Measurements from ENCODE around the gene SLC49A3. TPM values are rescaled to one million over a fixed set of nuclear protein-coding genes. Genes with fewer than 3 reads are reported as not detected.

SLC49A3 gene
- total and polyA plus RNA-seq, 2 of the 4 experiments (the other 2 are of a cell fraction): under 0.01 to 0.32 TPM

DNA sequence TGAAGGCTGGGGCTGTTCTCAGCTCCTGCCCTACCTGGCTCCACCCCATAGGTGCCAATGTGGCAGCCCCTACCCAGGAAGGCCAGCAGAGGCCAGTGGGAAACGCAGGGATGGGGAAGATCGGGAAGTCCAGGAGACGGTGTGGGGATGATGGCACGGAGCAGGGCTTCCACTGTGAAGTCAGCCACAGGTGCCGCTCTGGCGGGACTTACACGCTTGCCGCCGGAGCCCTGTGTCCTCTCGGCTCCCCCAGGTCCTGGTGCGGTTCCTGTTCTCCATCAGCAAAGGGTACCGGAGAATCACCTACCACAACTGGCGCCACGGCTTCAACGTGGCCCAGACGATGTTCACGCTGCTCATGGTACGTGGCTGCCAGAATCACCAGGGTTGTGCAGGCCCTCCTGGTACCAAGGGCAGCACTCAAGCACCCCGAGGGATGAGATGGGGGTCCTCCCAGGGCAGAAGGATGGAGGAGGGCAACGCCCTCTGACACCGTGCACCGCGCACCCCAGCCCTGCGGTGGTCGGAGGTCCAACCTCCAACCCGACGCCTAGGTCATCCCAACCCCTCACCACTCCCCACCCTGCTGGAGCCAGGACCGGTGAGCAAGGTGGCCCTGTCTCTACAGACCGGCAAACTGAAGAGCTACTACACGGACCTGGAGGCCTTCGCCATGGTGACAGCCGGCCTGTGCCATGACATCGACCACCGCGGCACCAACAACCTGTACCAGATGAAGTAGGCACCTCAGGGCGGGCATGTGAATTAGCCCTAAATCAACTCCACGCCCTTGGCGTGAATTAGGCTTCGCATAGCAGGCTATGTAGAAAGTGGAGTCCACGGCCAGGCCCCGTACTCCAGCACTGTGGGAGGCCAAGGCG is 26.8 kb downstream of the SLC49A3 start:
- no peaks in the 10 kb centered on the region for H3K79me1 ChIP-seq (ENCODE audit: low read depth in 1 of 2, low read length in 2 of 2)
- no TSS peak for BruUV-seq (replicated peaks)
- no peaks in the 10 kb centered on the region for H3K9me1 ChIP-seq (ENCODE audit: insufficient read depth, low read length)
- H2BK20ac ChIP-seq (ENCODE audit: low read depth, low read length): no peak overlapping the region
- H2BK120ac ChIP-seq (ENCODE audit: low read depth, low read length): no peak overlapping the region
- ChIA-PET POLR2A (ENCODE audit: unreplicated experiment) (interaction anchor here (0.6 kb wide), 1 partner anchor 66 kb away, joined by 7 read pairs; no protein-coding TSS in a partner anchor), CTCF (no interaction called here)
- TF ChIP-seq RAD21 (IDR thresholded peaks at IDR 0.05; ENCODE audit: low read length) (no peak), SMC3 (IDR thresholded peaks at IDR 0.05; ENCODE audit: low read depth, low read length) (no peak), USF2 (IDR thresholded peaks at IDR 0.05; ENCODE audit: low read depth, low read length) (no peak), RCOR1 (IDR thresholded peaks at IDR 0.05; ENCODE audit: insufficient replicate concordance, low read length) (no peak), MAZ (IDR thresholded peaks at IDR 0.05; ENCODE audit: borderline replicate concordance, low read depth, low read length) (no peak), POLR2A (IDR thresholded peaks at IDR 0.05; ENCODE audit: low read depth, low read length) (no peak), MAFK (IDR thresholded peaks at IDR 0.05; ENCODE audit: low read depth, low read length) (no peak), FOS (IDR thresholded peaks at IDR 0.05; ENCODE audit: low read depth, low read length) (no peak)
- intact Hi-C loops (cut with micrococcal nuclease): no loop called here
- no peak overlapping the region for H3K56ac ChIP-seq (ENCODE audit: extremely low read depth, insufficient read depth, low read length)
- H2AK5ac ChIP-seq (ENCODE audit: low read depth, low read length): no peak overlapping the region
- in situ Hi-C loops (cut with MboI; ENCODE audit: low sequenced_read_pairs): no loop called here
- H3K27me3 ChIP-seq (ENCODE audit: control insufficient read depth, insufficient read depth, low read length): peaks cover 4% of the 10 kb centered on the region; the same call in 1 of the 2 replicates
- DNase-seq (no peak), ATAC-seq (ENCODE audit: low read depth) (no peak)
- H4K8ac ChIP-seq (ENCODE audit: low read depth in 2 of 2, low read length in 2 of 2): no peak overlapping the region
- no peak overlapping the region for H3K9ac ChIP-seq (ENCODE audit: low read depth, low read length)
- peaks cover 11% of the 10 kb centered on the region for H3K9me3 ChIP-seq (ENCODE audit: control insufficient read depth, insufficient read depth, low read length)
- H3K36me3 ChIP-seq (ENCODE audit: control insufficient read depth, insufficient read depth, low read length): no peaks in the 10 kb centered on the region
- no peak overlapping the region for H3K4me3 ChIP-seq (ENCODE audit: insufficient read depth, low read depth, low read length)
- H3K4me2 ChIP-seq (ENCODE audit: low read depth, low read length): no peak overlapping the region
- no peak overlapping the region for H4K91ac ChIP-seq (ENCODE audit: insufficient read depth, low read depth, low read length)
- H4K5ac ChIP-seq (ENCODE audit: low read depth, low read length): no peak overlapping the region
- no peak overlapping the region for H3K27ac ChIP-seq (ENCODE audit: insufficient read depth, low read length)
- no peak overlapping the region for H2AFZ ChIP-seq (replicated peaks; ENCODE audit: low read length, poor library complexity)
- H4K20me1 ChIP-seq (ENCODE audit: insufficient read depth, low read length): no peaks in the 10 kb centered on the region
- no peaks in the 10 kb centered on the region for H3K4me1 ChIP-seq (ENCODE audit: control insufficient read depth, insufficient read depth, low read length)
- H3K23ac ChIP-seq (ENCODE audit: low read depth, low read length): no peak overlapping the region
- dilution Hi-C loops (cut with HindIII; ENCODE audit: low sequenced_read_pairs, unreplicated experiment): no loop called here
- no peak overlapping the region for H3K14ac ChIP-seq (replicated peaks; ENCODE audit: low read depth, low read length)
- no peak overlapping the region for H3K18ac ChIP-seq (ENCODE audit: low read depth, low read length)
- H2BK15ac ChIP-seq (ENCODE audit: low read depth, low read length): no peak overlapping the region
- WGBS, 2 experiments (ENCODE audit: extremely low coverage in 2 of 2, insufficient read length in 1 of 2): 97% methylated on average over 19 of the region's 42 CpGs; no CpG with 5 or more reads in 1 of the 2 experiments
- no peak overlapping the region for H3K4ac ChIP-seq (ENCODE audit: low read depth, low read length)
- H2AK9ac ChIP-seq (replicated peaks; ENCODE audit: low read depth, low read length, poor library complexity): no peak overlapping the region
- no peak overlapping the region for H2BK5ac ChIP-seq (ENCODE audit: low read depth, low read length, poor library complexity, severe bottlenecking)
